Parathyroid adenoma (tissue), 2 donors: Measurements from ENCODE around the gene POLE4.
A peak's percentile ranks its signal among the peaks of the same experiment; 100 is the strongest.

Experiments used
- H2AFZ ChIP-seq: fragments of 300-600 bp; sonication (generic); one replicate; pipeline ENCODE4 v1.7.0; 2017; ENCODE audit warnings: antibody characterized with exemption, mild to moderate bottlenecking
- H3K27ac ChIP-seq: fragments of 300-600 bp; sonication (generic); one replicate; pipeline ENCODE4 v1.7.0; 2017
- H3K27me3 ChIP-seq: fragments of 300-600 bp; sonication (generic); one replicate; pipeline ENCODE4 v1.7.0; 2017; ENCODE audit warnings: low read length; ENCODE audit not compliant: control insufficient read depth, insufficient read depth
- H3K36me3 ChIP-seq: fragments of 300-600 bp; sonication (generic); one replicate; pipeline ENCODE4 v1.7.0; 2017; ENCODE audit warnings: low read length; ENCODE audit not compliant: control insufficient read depth, insufficient read depth
- H3K4me1 ChIP-seq: fragments of 300-600 bp; sonication (generic); one replicate; pipeline ENCODE4 v1.7.0; 2017; ENCODE audit warnings: control low read depth
- H3K4me2 ChIP-seq: fragments of 300-600 bp; sonication (generic); one replicate; pipeline ENCODE4 v1.7.0; 2017; ENCODE audit warnings: low read length
- H3K4me3 ChIP-seq: fragments of 300-600 bp; sonication (generic); one replicate; pipeline ENCODE4 v1.7.0; 2017; ENCODE audit warnings: low read depth, low read length
- H3K79me2 ChIP-seq: fragments of 300-600 bp; sonication (generic); one replicate; pipeline ENCODE4 v1.7.0; 2017; ENCODE audit warnings: control low read depth
- H3K9ac ChIP-seq: fragments of 300-600 bp; sonication (generic); one replicate; pipeline ENCODE4 v1.7.0; 2017; ENCODE audit warnings: mild to moderate bottlenecking
- H3K9me3 ChIP-seq: fragments of 300-600 bp; sonication (generic); one replicate; pipeline ENCODE4 v1.7.0; 2017; ENCODE audit warnings: low read length; ENCODE audit not compliant: control insufficient read depth
- CTCF ChIP-seq: fragments of 300-600 bp; sonication (generic); IDR thresholded peaks from one replicate; pipeline ENCODE4 v1.7.0; 2017; ENCODE audit warnings: antibody characterized with exemption, mild to moderate bottlenecking
- donor health status: primary hyperparathyroidism.

The POLE4 gene

GRCh38 chr2:74959106-74959751 lies 786 bp downstream of the POLE4 start:
- Histone ChIP-seq H2AFZ (peak overlapping the region; percentile 96), H3K4me3 (peak overlapping the region; percentile 65), H3K9ac (no peak overlapping the region), H3K4me1 (no peaks in the 10 kb centered on the region), H3K79me2 (no peaks in the 10 kb centered on the region), H3K27me3 (no peaks in the 10 kb centered on the region), H3K9me3 (no peaks in the 10 kb centered on the region), H3K4me2 (peak overlapping the region; percentile 60), H3K27ac (peak overlapping the region; percentile 90), H3K36me3 (no peaks in the 10 kb centered on the region)
- no peak for TF ChIP-seq CTCF

- no peaks in the 10 kb centered on the region for H3K27me3 ChIP-seq
- no peaks in the 10 kb centered on the region for H3K4me1 ChIP-seq
- no peak overlapping the region for H3K9ac ChIP-seq
- no peak overlapping the region for H3K27ac ChIP-seq
- H3K4me3 ChIP-seq = no peak overlapping the region
- H2AFZ ChIP-seq = no peak overlapping the region
- no peaks in the 10 kb centered on the region for H3K36me3 ChIP-seq
- TF ChIP-seq CTCF = no peak
- no peaks in the 10 kb centered on the region for H3K9me3 ChIP-seq
- H3K79me2 ChIP-seq = no peaks in the 10 kb centered on the region
- H3K4me2 ChIP-seq = no peak overlapping the region
Observed at GRCh38 chr2:74966887-74967286, 8.4 kb downstream of the POLE4 start.

GRCh38 chr2:74975016-74975415 lies 16.6 kb downstream of the POLE4 start:
- Histone ChIP-seq H3K36me3 (no peaks in the 10 kb centered on the region), H3K4me2 (no peak overlapping the region), H3K79me2 (no peaks in the 10 kb centered on the region), H3K4me3 (no peak overlapping the region), H3K4me1 (no peaks in the 10 kb centered on the region), H3K9me3 (no peaks in the 10 kb centered on the region), H2AFZ (no peak overlapping the region), H3K27me3 (no peaks in the 10 kb centered on the region), H3K9ac (no peak overlapping the region), H3K27ac (no peak overlapping the region)
- TF ChIP-seq CTCF = no peak

- Histone ChIP-seq H3K79me2 (no peaks in the 10 kb centered on the region), H2AFZ (no peak overlapping the region), H3K36me3 (no peaks in the 10 kb centered on the region), H3K27ac (no peak overlapping the region), H3K9me3 (no peaks in the 10 kb centered on the region), H3K27me3 (no peaks in the 10 kb centered on the region), H3K4me3 (no peak overlapping the region), H3K4me2 (no peak overlapping the region), H3K9ac (no peak overlapping the region), H3K4me1 (no peaks in the 10 kb centered on the region)
- TF ChIP-seq CTCF = no peak
Observed at GRCh38 chr2:74979844-74980243, 21.4 kb downstream of the POLE4 start.

GRCh38 chr2:74982577-74982976 lies 24.1 kb downstream of the POLE4 start:
- H3K9ac ChIP-seq = no peak overlapping the region

More at GRCh38 chr2:74982577-74982976, 24.1 kb downstream of the POLE4 start:
- Histone ChIP-seq H3K4me2 (no peak overlapping the region), H3K9me3 (no peaks in the 10 kb centered on the region), H3K4me3 (no peak overlapping the region), H2AFZ (no peak overlapping the region), H3K4me1 (no peaks in the 10 kb centered on the region), H3K27ac (no peak overlapping the region), H3K79me2 (no peaks in the 10 kb centered on the region), H3K27me3 (no peaks in the 10 kb centered on the region), H3K36me3 (no peaks in the 10 kb centered on the region)
- TF ChIP-seq CTCF = no peak
